CD14-positive monocyte (primary cell): ENCODE results near the gene OR6F1. TPM values are rescaled to one million over a fixed set of nuclear protein-coding genes. Genes with fewer than 3 reads are reported as not detected.
"Not testable (repeated sequence)": the region's sequence is repeated elsewhere in the genome, so short reads cannot be mapped to it uniquely, and the experiment has no call there.

Experiments
- DNase-seq, 3 donors: peaks; one replicate each; pipeline ENCODE4 v3.0.0-alpha.2; 2011 to 2022
- H2AFZ ChIP-seq: 2 replicates; pipeline ENCODE4 v1.6.0; 2012; ENCODE audit warnings: mild to moderate bottlenecking, low read depth, low read length, inconsistent platforms; ENCODE audit not compliant: insufficient read depth, poor library complexity, severe bottlenecking
- H3K27ac ChIP-seq, 2 donors: 1 replicate in 1 of 2; 2 replicates in 1 of 2; pipeline ENCODE4 v1.5.1; 2012 to 2013; ENCODE audit warnings: low read length in 2 of 2, control low read depth in 1 of 2, inconsistent platforms in 1 of 2, low read depth in 1 of 2, mild to moderate bottlenecking in 1 of 2
- H3K27me3 ChIP-seq, 2 donors: one replicate each; pipeline versions ENCODE4 v1.6.0 to v1.6.1; 2011 to 2013; ENCODE audit warnings: low read length in 2 of 2; ENCODE audit not compliant: control insufficient read depth in 2 of 2, insufficient read depth in 2 of 2
- H3K36me3 ChIP-seq, 2 donors: replicated peaks in 1 of 2; 1 replicate in 1 of 2; 2 replicates in 1 of 2; pipeline versions ENCODE4 v1.5.1 to v1.6.1; 2012 to 2013; ENCODE audit warnings: low read length in 2 of 2, control low read depth in 1 of 2, inconsistent platforms in 1 of 2, mild to moderate bottlenecking in 1 of 2; ENCODE audit not compliant: insufficient read depth in 2 of 2, control insufficient read depth in 1 of 2
- H3K4me1 ChIP-seq, 2 donors: 1 replicate in 1 of 2; 2 replicates in 1 of 2; pipeline versions ENCODE4 v1.5.1 to v1.6.1; 2012 to 2013; ENCODE audit warnings: low read length in 2 of 2, control low read depth in 1 of 2, inconsistent platforms in 1 of 2, mild to moderate bottlenecking in 1 of 2, moderate library complexity in 1 of 2; ENCODE audit not compliant: insufficient read depth in 2 of 2, control insufficient read depth in 1 of 2
- H3K4me2 ChIP-seq: replicated peaks from 2 replicates; pipeline ENCODE3; 2012; ENCODE audit warnings: low read length, moderate library complexity, mild to moderate bottlenecking; ENCODE audit not compliant: poor library complexity, severe bottlenecking; ENCODE audit errors: extremely low read depth
- H3K4me3 ChIP-seq, 3 experiments: fragments of 200-600 bp in 1 of 3; sonication (generic) in 1 of 3; replicated peaks in 1 of 3; 1 replicate in 2 of 3; 2 replicates in 1 of 3; pipeline ENCODE4 v1.5.1; 2011 to 2013; ENCODE audit warnings: low read length in 3 of 3, mild to moderate bottlenecking in 3 of 3, control low read depth in 2 of 3, low read depth in 2 of 3, inconsistent platforms in 1 of 3, moderate library complexity in 1 of 3
- H3K79me2 ChIP-seq: 2 replicates; pipeline ENCODE4 v1.6.0; 2012; ENCODE audit warnings: mild to moderate bottlenecking, control low read depth, inconsistent platforms, low read length, moderate library complexity; ENCODE audit not compliant: insufficient read depth
- H3K9ac ChIP-seq: 2 replicates; pipeline ENCODE4 v1.6.0; 2017; ENCODE audit warnings: low read length, mild to moderate bottlenecking; ENCODE audit not compliant: insufficient read depth, poor library complexity, severe bottlenecking
- H3K9me3 ChIP-seq, 2 donors: replicated peaks in 1 of 2; 1 replicate in 1 of 2; 2 replicates in 1 of 2; pipeline versions ENCODE4 v1.5.1 to v1.6.1; 2012 to 2013; ENCODE audit warnings: low read length in 2 of 2, control low read depth in 1 of 2; ENCODE audit not compliant: control insufficient read depth in 1 of 2, insufficient read depth in 1 of 2
- H4K20me1 ChIP-seq: 2 replicates; pipeline ENCODE4 v1.6.0; 2012; ENCODE audit warnings: mild to moderate bottlenecking, low read length, control low read depth, moderate library complexity; ENCODE audit not compliant: insufficient read depth
- H3K27ac Mint-ChIP-seq, 7 donors: one replicate each; pipeline ENCODE4 v1.8.0; 2020; ENCODE audit warnings: mild to moderate bottlenecking in 7 of 7, mixed read lengths in 7 of 7, moderate library complexity in 6 of 7, inconsistent platforms in 2 of 7
- H3K27me3 Mint-ChIP-seq, 3 donors: one replicate each; pipeline ENCODE4 v1.8.0; 2021 to 2022; ENCODE audit warnings: low read depth in 3 of 3, mild to moderate bottlenecking in 3 of 3, mixed read lengths in 3 of 3, moderate library complexity in 3 of 3, inconsistent platforms in 1 of 3
- H3K36me3 Mint-ChIP-seq, 2 donors: one replicate each; pipeline ENCODE4 v1.8.0; 2020; ENCODE audit warnings: mixed read lengths in 2 of 2, inconsistent platforms in 1 of 2, mild to moderate bottlenecking in 1 of 2
- H3K4me1 Mint-ChIP-seq: one replicate; pipeline ENCODE4 v1.8.0; 2020; ENCODE audit warnings: mild to moderate bottlenecking, mixed read lengths
- H3K4me3 Mint-ChIP-seq, 2 donors: one replicate each; pipeline ENCODE4 v1.8.0; 2020; ENCODE audit warnings: mild to moderate bottlenecking in 2 of 2, mixed read lengths in 2 of 2, moderate library complexity in 1 of 2
- H3K9me3 Mint-ChIP-seq, 7 donors: one replicate each; pipeline ENCODE4 v1.8.0; 2020 to 2022; ENCODE audit warnings: mixed read lengths in 7 of 7, mild to moderate bottlenecking in 6 of 7, moderate library complexity in 6 of 7, inconsistent platforms in 2 of 7
- CTCF ChIP-seq: fragments of 200-600 bp; IDR thresholded peaks from one replicate; pipeline ENCODE4 v1.8.0; 2022; ENCODE audit warnings: antibody characterized with exemption, mild to moderate bottlenecking
- WGBS: methylation state at CpG from one replicate; pipeline ENCODE4 v1.1.5; 2013; ENCODE audit warnings: missing lambda C conversion rate; ENCODE audit not compliant: insufficient coverage; 5-methylcytosine and 5-hydroxymethylcytosine counted together
- intact Hi-C, 2 donors: fragments of 100-400 bp; cut with micrococcal nuclease; formaldehyde crosslinking; loops; one replicate each; pipeline versions ENCODE4 v1.15.0 to v1.15.1; 2023
- polyA plus RNA-seq, 3 donors: library from polyadenylated mRNA; depleted of rRNA in 1 of 3; unstranded in 2 of 3; stranded (reverse) in 1 of 3; fragments of 300-500 nt in 2 of 3; fragments of >200 nt in 1 of 3; fragmentation: Illumina TruSeq in 2 of 3; gene quantifications; 1 replicate in 2 of 3; 2 replicates in 1 of 3; pipeline ENCODE4 v1.2.3, GENCODE V29; 2012 to 2021

The OR6F1 gene
- polyA plus RNA-seq, 3 donors = not detected

GRCh38 chr1:247747616-247748015 lies 31.2 kb upstream of the OR6F1 start:
- Mint-ChIP-seq H3K4me1 (no peaks in the 10 kb centered on the region), H3K27me3 (no peaks in the 10 kb centered on the region), H3K36me3 (no peaks in the 10 kb centered on the region), H3K27ac (no peak overlapping the region), H3K9me3 (peaks cover 0 to 20% (median 8%) of the 10 kb centered on the region in 7 donors), H3K4me3 (no peak overlapping the region)
- Histone ChIP-seq H3K27ac (no peak overlapping the region), H3K27me3 (no peaks in the 10 kb centered on the region), H3K4me2 (no peak overlapping the region), H4K20me1 (no peaks in the 10 kb centered on the region), H3K4me1 (no peaks in the 10 kb centered on the region), H3K79me2 (no peaks in the 10 kb centered on the region), H3K36me3 (no peaks in the 10 kb centered on the region), H3K9ac (no peak overlapping the region), H3K9me3 (peaks cover 14 to 15% of the 10 kb centered on the region in 2 donors), H2AFZ (no peak overlapping the region), H3K4me3 (no peak overlapping the region)
- DNase-seq = no peak
- WGBS = 100% methylated on average over 4 of the region's 7 CpGs
- intact Hi-C loops = no loop called here
- no peak for TF ChIP-seq CTCF

GRCh38 chr1:247746391-247746935 lies 30.0 kb upstream of the OR6F1 start:
- Mint-ChIP-seq H3K9me3 (peaks cover 0 to 20% (median 7%) of the 10 kb centered on the region in 7 donors), H3K27me3 (no peaks in the 10 kb centered on the region), H3K4me3 (no peak overlapping the region), H3K27ac (no peak overlapping the region), H3K4me1 (no peaks in the 10 kb centered on the region), H3K36me3 (no peaks in the 10 kb centered on the region)
- no peaks in the 10 kb centered on the region for H3K4me1 ChIP-seq
- intact Hi-C loops = no loop called here
- no peak for TF ChIP-seq CTCF
- H2AFZ ChIP-seq = no peak overlapping the region
- no peak overlapping the region for H3K27ac ChIP-seq
- no peaks in the 10 kb centered on the region for H4K20me1 ChIP-seq
- H3K9me3 ChIP-seq = peaks cover 14 to 15% of the 10 kb centered on the region in 2 donors
- H3K79me2 ChIP-seq = no peaks in the 10 kb centered on the region
- DNase-seq = no peak
- 100% methylated on average over 1 of the region's 3 CpGs for WGBS
- H3K36me3 ChIP-seq = no peaks in the 10 kb centered on the region
- no peaks in the 10 kb centered on the region for H3K27me3 ChIP-seq
- no peak overlapping the region for H3K4me3 ChIP-seq
- H3K4me2 ChIP-seq = no peak overlapping the region
- H3K9ac ChIP-seq = no peak overlapping the region

GRCh38 chr1:247742215-247742760 lies 25.8 kb upstream of the OR6F1 start:
- H3K36me3 Mint-ChIP-seq, H3K27me3 Mint-ChIP-seq, H3K79me2 ChIP-seq: not testable (repeated sequence)

More at GRCh38 chr1:247742215-247742760, 25.8 kb upstream of the OR6F1 start:
- intact Hi-C loops, H2AFZ ChIP-seq, H3K27ac Mint-ChIP-seq, H3K4me3 Mint-ChIP-seq, H3K9me3 ChIP-seq, H3K4me1 Mint-ChIP-seq, DNase-seq, H3K27me3 ChIP-seq, H3K9me3 Mint-ChIP-seq, H3K4me2 ChIP-seq, H4K20me1 ChIP-seq, H3K36me3 ChIP-seq, H3K27ac ChIP-seq, H3K4me1 ChIP-seq, H3K4me3 ChIP-seq, H3K9ac ChIP-seq: not testable (repeated sequence)
- WGBS = no CpG with 5 or more reads among the region's 3 CpGs
